Measurements from ENCODE around the gene SPATA4.

- TF ChIP-seq EZH2phosphoT487 (IDR thresholded peaks at IDR 0.05; ENCODE audit: borderline replicate concordance, low read length) (no peak), CTCF (conservative IDR thresholded peaks at IDR 0.05; ENCODE audit: low read depth, low read length) (no peak)
Observed at GRCh38 chr4:176189891-176190795, 5.2 kb downstream of the SPATA4 start.

Data from PC-3 (cell line).